Spleen (tissue), 7 donors: ENCODE results near the gene DIP2C.

Source experiments
- CTCF ChIP-seq, 11 experiments: fragments of 200-600 bp in 7 of 11; fragments of 450-650 bp in 4 of 11; sonication (generic) in 4 of 11; IDR thresholded peaks in 8 of 11; conservative IDR thresholded peaks in 3 of 11; 1 replicate in 7 of 11; 2 replicates in 4 of 11; pipeline versions ENCODE4 v1.4.0 to v1.8.0; 2016 to 2021; ENCODE audit warnings: antibody characterized with exemption in 11 of 11, inconsistent platforms in 4 of 11, mild to moderate bottlenecking in 1 of 11
- POLR2A ChIP-seq, 3 donors: fragments of 450-650 bp; IDR thresholded peaks; one replicate each; pipeline ENCODE4 v1.5.1; 2017; ENCODE audit warnings: antibody characterized with exemption in 3 of 3, mild to moderate bottlenecking in 1 of 3
- donor health status: DM: no; HTN: no; CAD: no; lungs with moderate emphysema.
- donor health status: DM: no; HTN: no; CAD: no.
- donor health status: DM: no; HTN: no; CAD: no.

GRCh38 chr10:717458-717857 is 28.0 kb upstream of the DIP2C start:
- no peak for TF ChIP-seq CTCF (IDR thresholded peaks at IDR 0.05 in 8 of 11, conservative IDR thresholded peaks at IDR 0.05 in 3 of 11)
- TF ChIP-seq POLR2A (IDR thresholded peaks at IDR 0.05), result no peak
